ENCODE measurements around the gene EHD3.

The EHD3 gene

DNA sequence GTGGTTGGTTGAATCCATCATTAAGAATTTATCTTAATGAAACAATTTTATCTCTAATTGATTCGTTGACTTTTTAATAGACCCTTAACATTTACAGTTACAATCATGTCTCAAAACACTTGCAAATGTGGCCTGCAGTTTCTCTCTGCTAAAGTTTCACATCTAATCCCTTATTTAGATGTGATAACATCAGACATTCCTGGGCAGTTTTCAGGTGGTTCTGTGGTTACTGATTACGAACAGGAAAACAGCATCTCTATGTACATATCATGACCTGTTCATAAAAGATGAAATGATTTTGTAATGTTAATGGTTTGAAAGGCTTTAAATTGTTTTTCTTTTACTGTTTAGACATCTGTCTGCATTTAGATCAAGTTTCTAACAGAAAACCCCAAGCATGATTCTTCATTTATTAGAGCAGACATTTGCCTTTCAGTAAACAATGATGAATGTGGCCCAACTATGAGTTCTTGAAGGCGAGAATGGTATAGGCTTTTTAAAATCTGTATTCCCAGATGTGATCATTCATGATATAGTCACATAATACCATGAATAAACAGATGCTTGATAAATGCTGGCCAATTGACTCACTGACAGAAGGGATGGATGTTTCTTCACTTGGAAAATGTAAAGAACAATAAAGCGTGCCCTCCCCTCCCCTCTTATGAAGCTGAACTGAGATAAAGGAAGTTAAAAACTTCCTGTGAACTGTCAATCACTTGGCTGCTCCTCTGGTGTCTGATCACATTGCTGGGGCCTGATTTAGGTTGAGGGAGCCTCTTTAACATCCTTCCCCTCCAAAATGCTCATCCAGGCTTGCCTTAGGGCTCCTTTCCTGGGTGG, 20.1 kb upstream of the EHD3 start:
- DNase-seq, result no peak

DNA sequence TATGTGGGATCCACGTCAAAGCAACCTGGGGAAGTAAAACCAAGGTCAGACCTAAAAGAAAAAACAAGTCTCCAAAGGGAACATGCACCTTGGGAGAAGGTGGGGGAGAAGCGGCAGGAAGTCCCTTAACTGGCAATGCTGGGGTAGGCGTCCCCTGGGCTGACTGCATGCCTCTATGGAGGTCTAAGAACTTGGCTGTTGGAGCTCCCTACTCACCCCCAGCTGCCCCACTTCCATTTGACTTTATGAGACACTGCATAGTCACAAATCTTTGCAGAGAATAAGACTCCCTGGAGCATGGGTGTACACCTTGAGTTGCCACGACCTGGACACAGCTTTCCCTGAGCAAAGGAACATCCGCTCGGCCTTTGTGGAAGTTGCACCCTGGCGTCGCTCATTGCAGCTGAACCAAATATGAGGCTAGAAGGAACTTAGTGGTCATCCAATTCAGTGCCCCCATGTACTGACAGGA, 19.5 kb upstream of the EHD3 start:
- no peak for DNase-seq

DNA sequence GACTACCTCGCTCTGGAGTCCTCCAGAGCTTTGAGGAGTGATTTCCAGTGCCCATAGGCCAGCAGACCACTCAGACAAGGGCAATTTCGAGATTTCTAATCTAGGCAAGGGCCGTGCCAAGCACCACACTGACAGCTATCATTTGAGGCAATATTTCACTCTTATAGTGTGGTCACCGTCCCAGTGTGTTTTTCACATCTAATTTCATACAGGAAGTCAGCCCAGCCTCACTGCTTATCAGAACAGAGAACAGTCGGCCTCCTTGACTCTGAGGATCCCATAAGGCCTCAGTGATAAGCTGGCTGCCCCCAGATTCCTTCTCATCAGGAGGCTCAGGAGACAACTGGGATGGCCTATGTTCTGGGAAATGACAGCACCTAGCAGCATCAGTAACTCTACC, 17.2 kb upstream of the EHD3 start:
- no peak for DNase-seq

DNA sequence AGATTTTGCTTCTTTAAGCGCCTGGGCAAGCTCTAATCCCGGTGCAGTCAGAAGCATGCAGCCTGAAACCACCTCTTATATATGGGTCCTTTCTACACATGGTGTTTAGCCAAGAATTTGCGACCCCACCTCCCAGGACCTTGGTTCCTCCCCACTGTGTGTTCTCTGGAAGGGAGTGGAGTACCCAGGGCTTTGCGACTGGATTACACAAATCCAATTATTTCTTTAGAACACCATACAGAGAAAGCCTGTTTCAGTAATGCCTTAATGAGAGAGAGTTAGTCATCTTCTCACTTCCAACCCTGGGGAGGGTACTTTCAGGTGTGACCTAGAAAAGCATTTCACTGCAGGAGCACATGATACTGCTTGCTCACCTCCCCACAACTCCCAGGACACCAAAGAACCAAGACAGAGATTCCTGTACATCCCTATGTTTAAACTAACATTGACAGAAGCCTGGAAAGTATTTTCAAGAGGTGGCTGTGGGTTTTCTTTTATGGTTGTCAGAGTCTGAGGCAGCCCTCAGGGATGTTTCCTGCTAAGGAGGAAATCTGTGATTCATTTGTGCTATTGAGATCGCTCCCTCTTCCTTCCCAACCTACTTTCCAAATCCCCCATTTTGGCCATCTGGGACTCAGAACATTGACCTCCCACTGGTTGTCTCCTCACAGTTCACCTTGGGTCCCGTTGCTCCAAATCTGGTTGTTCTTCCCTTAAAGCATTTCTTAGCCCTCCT, 16.3 kb upstream of the EHD3 start, which contains the start of gene CAPN14:
Gene CAPN14, minus strand, starts transcription at position 51 of the 736 bp plus-strand sequence. CDS start 12,068 bp downstream, outside the sequence.
- DNase-seq, result no peak

DNA sequence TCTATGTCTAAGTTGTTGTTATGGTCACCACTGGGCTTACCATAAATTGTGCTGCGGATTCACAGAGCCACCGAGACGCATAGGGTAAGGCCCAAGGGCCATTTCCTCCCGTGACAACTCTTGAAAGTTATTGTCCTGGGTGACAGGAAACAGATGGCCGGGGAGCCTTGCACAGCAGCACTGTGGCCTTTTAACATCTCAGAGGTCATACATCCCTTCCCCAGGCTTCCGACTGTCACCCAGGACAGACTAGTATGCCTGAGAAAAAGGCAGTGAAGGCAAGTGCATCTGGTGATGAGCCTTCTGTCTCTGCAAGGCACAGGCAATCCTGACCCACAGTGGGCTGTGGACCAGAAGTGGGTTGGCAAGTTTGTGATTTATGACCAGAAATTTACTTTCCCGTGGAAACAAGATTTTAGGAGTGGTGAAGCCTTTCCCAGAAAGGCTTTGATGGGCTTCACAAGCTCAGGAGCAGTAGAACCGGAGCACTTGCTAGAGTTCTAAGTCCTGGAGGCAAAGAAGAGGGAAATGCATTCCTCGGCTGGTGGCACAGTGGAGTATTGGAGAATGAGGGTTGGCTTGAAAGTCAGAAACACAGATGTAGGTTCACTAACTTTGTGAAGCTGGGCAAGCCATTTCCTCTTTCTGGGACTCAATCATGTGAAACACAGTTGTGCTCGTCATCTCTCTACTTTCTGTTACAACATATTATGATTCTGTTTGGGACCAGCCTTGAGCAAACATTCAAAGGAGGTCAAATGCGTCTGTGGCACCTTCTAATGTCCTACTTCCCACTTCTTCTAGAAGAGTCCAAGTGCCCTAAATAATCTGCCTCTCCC, 14.6 kb upstream of the EHD3 start:
- no peak for DNase-seq

DNA sequence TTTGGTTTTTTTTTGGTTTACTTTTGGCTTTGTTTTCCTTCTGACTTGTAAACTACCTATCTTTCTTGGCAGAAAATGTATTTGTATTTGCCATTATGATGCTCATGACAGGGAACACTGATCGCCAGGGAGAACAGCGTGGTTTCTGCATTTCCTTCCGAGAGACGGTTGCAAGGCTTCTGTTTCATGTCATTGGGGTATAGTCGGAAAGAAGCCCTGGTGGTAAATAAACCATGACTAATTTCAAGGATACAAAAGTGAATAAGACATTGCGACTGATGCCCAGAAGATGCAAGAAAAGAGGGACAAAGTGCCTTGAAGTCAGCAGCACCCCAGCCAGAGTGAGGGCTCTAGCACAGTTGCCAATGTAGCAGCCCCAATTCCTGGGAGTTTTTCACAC, 12.4 kb upstream of the EHD3 start:
- no peak for DNase-seq

DNA sequence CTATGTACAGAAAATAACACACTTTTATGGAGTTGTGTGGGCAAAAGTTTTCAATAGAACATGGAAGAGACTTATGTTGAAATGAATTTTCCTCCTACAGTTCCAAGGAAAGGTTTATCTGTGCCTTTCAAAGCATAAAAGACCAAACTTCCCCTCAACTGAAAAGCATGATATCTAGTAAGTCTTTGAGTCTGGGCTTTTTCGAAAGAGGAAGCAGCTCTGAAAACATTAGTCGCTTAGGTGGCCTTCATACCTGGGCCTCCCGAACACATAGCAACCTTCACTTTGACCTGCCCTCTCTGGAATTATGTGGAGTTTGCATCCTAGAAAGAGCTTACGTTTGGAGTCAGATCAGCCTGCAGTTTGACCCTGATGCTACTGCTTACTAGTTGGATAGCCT, 11.9 kb upstream of the EHD3 start:
- no peak for DNase-seq

DNA sequence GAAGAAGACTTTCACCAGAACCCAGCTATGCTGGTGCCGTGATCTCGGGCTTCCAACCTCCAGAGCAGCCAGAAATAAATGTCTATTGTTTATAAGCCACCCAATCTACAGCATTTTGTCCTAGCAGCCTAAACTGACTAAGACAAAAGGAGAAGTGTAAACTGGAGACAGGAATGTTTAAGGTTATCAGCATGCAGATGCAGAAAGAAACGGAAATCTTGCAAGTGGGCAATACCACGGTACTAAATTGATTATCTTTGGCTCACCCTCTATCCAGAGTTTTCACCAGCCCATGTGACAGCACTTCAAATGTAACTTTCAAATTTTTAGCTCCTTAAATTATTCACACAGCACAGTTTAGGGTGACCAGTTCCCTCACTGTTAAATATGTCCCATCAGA, 10.9 kb upstream of the EHD3 start:
- no peak for DNase-seq

DNA sequence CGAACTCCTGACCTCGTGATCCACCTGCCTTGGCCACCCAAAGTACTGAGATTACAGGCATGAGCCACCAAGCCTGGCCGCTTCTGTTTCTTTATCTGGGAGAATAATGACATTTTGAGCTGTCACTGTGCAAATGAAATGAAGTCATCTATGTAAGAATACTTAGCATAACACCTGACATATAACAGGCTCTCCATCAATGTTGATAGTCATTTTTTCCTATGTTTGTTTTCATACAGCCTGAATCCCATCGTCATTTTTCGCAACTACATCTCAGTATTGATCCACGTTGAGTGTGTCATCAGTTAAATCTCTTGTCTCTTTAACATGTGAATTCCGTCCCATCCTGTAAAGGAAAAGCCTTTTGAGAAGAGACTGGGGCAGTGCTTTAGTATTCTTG, 10.2 kb upstream of the EHD3 start:
- DNase-seq, result no peak

DNA sequence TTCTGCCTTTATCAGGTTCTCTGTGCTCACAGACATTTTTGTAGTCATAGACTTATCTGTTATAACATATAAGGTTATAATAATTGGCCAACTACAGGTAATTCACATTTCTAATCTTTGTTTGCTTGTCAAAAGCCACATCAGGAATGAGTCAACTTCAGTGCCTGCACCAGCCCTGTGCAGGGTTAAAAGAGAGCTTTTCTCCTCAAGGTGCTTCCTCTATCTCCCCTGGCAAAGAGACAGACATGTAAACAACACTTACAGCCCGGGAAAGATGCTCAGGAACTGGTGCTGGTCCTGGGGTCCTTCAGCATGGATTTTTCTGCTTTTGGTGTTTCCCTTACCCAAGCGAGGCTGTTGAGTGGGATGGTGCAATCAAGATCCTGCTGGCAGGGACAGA, 7.7 kb upstream of the EHD3 start:
- DNase-seq, result no peak

DNA sequence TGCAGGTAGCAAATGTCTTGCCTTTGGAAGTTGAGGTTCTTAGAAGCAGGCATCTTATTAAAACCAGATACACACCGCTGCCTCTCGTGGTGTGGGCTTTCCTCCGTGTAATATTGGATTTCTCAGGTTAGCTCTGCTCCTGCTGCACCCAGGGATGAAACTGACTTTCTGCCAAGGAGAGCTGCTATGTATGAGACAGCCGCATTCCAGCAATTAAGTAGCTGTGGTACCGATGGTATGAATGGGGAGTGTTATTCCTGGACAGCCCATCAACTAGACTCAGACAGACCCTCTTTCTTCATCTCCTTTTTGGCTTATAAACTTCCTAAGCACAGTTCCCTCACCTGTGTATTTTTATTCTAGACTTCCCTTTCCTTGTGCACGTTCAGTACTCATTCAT, 6.8 kb upstream of the EHD3 start:
- no peak for DNase-seq

DNA sequence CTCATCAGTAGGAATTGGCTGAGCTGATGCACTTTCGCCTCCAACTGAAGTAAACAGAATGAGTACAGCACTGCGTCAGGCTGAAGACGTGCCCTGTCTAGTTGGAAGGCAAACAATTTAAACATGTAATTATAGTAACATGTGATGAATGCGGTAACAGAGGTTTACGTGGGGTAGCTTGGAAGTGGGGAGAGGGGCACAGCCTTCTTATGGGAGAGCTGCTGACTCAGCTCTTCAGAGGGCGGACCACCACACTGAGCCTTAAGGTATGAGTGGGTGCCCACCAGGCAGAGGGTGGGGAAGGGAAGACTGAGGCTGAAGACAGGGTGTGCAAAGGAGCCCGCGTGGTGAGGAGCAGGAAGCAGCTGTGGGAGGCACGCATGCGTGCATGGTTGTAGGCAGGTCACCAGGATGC, 6.2 kb upstream of the EHD3 start:
- DNase-seq, result no peak

DNA sequence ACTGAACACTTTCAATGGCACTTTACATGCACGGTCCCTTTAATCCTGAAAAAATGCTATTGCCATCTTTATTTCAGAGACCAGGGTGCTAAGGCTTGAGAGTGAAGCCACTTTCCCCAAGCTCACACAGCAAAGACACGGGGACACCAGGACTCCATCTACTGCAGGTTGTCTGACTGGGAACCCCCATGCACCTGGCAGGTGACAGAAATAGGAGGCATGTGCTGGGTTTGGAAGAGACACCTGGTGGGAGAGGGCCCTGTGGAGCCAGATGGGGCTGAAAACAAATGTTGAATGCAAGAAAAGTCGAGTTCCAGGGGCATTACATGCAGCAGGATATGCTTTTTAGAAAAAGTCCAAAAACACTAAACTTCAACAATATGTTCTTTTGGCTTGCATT, 5.2 kb upstream of the EHD3 start:
- DNase-seq, result no peak

DNA sequence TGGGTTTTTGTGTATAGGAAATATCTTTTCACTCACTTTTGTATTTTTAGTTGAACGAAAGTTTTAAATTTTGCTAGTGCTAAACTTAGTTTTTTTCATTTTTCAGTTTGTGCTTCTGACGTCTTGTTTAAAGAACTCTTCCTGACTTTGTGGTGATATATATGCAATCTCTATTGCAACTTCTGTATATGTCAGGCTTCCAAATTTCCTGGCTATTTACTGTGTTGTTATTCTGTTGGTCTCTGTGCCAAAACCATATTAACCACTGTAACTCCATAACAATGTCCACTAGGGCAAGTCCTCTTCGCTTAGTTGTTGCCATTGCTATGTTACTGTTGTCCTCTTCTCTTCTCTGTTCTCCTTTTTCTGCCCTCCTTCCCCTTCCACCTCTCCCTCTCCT, 3.2 kb upstream of the EHD3 start:
- no peak for DNase-seq

DNA sequence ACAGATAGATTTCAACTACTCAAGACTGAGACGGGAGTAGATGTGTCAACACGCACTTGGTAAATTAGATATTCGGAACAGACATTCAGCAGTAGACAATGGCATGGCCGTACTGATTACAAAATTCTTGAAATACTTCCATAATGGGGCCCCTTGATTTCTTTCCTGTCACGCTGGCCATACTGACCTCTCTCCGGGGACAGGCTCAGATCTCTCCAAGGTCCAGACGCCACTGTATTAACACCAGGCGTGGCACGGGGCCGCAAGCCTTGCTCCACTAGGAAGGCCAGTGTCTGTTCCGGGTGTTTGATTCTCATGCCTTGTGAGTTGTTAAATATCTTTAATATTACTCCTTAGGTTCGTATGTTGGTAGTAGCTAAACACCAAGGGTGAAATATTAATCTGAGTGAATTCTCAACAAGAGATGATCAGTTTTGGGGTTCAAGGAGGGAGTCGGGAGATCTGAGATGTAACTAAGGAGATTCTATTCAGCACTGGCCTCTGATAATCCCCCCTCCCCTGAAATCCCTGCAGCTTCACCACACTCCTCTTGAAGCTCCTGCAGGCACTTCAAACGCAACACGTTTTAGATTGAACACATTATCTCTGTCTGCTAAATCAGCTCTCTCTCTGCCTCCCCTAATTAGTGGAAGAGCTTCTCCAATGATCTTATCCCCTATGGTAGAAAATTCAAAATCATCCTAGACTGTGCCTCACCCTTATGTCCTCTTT, 2.2 kb upstream of the EHD3 start:
- DNase-seq, result no peak

DNA sequence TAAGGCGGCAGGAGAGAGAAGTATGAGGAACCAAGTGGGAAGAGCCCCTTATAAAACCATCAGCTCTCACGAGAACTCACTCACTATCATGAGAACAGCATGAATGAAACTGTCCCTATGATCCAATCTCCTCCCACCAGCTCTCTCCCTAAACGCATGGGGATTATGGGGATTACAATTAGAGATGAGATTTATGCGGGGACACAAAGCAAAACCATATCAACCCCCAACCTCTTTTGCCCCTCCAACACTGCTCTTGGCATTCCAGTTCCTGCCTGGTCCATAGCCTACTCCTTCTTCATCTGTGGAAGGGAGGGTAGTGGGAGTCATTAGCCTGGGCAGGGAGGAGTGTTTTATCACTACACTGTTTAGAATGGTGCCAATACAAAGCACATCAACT, 1.4 kb upstream of the EHD3 start:
- no peak for DNase-seq

DNA sequence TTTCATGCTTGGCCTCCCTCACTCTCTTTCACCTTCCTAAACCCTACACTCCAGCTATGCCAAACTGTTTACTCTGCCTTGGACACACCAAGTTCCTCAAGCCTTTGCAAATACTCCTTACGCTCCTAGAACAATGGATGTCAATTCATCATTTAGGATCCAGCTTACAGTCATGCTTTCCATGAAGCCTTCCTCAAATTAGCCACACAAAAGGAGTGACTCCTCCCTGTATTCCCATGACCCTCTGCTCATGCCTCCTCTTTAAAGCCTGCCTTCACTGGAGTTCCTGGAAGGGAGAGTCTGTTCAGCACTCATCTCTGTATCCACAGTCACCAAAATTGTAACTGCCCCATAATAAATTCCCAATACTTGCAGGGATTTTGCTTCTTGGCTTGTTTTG, 721 bp upstream of the EHD3 start:
- DNase-seq, result no peak

DNA sequence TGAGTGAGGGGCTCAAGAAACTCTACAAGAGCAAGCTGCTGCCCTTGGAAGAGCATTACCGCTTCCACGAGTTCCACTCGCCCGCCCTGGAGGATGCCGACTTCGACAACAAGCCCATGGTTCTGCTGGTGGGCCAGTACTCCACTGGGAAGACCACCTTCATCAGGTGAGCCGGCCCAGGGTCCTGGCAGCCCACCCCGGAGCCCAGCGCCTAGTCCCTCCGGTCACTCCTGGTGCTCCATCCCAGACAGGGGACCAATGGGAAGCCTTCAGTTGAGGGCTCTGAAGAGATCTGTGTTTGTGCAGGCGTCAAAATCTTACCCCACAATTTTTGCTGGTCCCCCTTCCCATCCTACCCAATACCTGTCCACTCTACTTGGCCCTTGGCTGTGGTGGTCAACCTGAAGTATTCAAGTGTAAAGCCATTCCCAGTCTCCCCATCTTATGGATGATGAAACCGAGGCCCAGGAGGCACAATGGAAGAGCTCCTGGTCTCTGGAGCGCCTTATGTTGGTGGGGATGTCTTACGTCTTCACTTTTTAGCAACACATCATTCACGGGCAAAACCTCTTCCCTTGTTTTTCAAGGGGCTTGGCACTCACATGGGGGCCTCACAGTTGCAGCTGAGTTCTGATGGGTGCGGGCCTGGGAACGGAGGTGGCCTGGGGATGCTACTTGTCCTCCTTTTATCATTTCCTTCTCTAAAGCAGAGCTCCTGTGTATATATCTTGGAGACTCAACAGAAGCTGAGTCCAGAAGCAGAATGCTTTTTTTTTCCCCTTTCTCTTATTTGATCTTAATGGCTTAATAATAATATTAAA, 941 bp downstream of the EHD3 start:
- no peak for DNase-seq

DNA sequence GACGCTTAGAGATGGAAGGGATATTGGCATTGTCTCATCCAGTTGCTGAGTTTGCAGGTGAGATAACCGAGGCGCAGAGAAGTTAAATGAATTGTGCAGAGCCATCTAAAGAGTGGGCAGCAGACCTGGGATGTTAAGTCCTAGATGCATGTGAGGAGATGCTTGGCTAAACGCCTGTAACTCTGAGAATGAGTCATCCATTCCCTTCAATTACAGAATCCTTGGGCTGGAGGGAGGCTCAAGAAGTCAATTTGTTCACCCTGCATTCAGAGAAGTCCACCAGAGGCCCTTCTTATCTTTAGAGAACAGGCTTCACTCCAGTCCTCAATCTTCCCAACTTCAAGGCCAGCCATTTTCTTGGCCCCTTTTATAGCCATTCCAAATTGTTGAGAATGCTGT, 1.6 kb downstream of the EHD3 start:
- no peak for DNase-seq

DNA sequence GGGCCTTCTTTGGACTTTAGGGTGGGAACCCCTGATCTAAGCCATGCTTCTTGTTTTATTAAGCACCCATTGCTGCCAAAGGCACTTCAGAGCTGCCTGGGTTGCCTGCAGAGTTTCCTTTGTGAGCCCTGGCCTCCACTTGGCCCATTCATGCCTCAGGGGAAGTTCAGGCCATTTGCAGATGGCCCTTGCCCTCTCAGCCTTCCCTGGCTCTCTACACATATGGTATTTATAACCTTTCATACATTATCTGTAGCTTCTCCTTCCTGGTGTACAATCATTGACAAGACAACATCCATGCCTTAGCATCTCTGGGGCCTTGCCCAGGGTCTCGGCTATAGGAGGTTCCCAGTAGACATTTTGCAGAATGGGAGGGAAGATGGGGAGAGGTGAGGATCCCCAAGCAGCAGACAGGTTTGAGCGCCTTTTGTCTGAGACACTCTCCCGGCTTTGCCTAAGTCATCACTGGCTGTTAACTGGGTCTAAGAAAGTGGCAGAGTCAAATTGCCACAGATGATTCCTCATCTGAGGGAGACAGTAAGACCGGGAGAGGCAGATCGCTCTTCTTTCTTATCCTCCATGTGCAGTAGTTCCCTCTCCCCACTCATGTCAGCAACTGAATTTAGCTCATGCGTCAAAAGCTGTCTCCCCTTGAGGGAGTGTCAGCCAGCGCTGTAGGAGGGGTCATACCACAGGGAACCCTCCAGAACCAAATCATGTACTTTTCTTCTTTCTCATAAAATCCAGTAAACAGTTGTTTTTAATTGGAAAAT, 2.7 kb downstream of the EHD3 start:
- DNase-seq, result no peak

Data from eye (tissue), 1 donor.